ENCODE data around the gene ADIPOR2.

ADIPOR2 gene

DNA sequence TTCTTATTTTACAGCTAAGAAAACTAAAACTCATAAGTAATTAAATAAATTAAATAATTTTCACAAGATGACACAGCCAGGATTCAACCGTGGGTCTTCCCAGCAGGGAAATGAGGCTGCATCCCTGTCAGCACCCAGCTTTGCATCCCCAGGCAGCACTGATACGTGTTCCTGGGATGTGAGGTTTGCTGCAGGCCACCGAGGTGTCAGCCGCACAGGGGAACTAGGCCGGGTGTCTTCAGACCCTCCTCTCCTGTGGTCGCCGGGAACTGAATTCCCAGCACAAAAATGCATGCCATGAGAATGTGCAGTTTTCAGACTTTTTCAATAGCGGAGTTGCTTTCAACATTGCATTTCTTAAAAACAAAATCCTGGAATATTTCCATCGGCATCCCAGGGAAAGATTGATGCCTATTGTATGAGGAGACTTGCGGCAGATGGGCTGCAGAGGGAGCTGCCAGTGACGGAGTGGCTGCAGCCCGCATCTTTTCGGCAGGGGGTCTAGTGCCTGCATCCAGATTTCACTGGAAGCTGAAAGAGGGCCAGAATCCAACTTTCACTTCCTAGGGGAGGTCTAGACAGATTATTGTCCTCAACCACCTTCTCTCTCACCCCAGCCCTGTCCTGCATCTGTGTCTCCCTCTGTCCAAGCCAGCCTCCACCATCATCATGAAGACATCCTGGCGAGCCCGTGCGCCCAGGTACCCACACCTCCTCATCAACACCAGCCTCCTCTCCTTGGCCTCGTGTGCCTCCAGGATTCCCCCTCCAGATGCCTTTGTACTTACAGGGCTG lies 142.1 kb downstream of the ADIPOR2 start:
- no peak for DNase-seq

DNA sequence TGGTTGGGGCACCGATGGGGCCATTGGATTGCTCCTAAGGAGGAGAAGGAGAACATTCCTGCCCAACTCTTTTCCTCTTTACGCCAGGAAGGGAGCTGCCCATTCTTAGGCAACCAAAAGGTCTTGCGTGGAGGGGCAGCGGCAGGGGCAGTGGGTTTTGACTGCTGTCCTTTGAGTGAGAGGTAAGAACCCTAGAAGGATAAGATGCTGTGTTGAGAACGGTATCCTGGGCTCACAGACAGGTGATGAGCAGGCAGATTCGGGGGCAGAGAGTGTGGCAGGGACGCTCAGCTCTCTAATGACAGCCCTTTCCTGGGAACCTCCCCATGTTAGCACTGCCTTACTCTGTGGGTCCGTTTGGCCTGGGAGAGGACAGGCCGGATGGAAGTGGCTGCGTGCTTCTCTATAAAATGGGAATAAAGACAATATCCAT lies 142.7 kb downstream of the ADIPOR2 start:
- no peak for DNase-seq

DNA sequence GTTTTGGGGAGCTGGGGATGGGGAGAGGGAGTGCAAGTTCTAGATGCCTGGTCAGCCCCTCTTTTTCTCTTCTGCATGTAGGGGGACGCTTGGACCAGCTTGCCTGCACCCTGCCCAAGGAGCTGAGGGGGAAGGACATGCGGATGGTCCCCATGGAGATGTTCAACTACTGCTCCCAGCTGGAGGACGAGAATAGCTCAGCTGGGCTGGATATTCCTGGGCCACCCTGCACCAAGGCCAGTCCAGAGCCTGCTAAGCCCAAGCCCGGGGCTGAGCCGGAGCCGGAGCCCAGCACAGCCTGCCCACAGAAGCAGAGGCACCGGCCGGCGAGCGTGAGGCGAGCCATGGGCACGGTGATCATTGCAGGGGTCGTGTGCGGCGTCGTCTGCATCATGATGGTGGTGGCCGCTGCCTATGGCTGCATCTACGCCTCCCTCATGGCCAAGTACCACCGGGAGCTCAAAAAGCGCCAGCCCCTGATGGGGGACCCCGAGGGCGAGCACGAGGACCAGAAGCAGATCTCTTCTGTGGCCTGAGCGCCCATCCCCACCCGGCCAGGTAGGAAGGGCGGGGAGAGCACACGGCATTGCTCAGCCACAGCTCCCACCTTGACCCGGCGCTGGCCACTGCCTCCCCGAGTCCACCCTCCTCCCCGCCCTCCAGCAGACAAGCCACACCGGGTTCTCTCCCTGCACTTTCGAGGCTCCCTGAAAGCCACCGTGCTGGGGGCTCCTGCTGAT lies 143.5 kb downstream of the ADIPOR2 start:
- no peak for DNase-seq

- DNase-seq: no peak
These were observed 144.6 kb downstream of the ADIPOR2 start for GRCh38 chr12:1835211-1836131.

- DNase-seq: no peak
These were observed 145.5 kb downstream of the ADIPOR2 start for GRCh38 chr12:1836241-1836803.

- no peak for DNase-seq
These were observed 146.1 kb downstream of the ADIPOR2 start for GRCh38 chr12:1836854-1837421.

- DNase-seq: no peak
These were observed 146.8 kb downstream of the ADIPOR2 start for GRCh38 chr12:1837541-1838204.

Data from activated gamma-delta T cell treated with Interleukin-2 at 50 U/mL for 16 hours (primary cell).